H1 (cell line): ENCODE measurements around the gene PIP5K1B. TPM values are rescaled to one million over a fixed set of nuclear protein-coding genes. Genes with fewer than 3 reads are reported as not detected.

Source experiments
- CTCF ChIA-PET: fragments of 300-600 bp; sonication (Branson Sonifier 250); formaldehyde crosslinking; loops from one replicate; lab custom pipeline; 2021; ENCODE audit not compliant: partially characterized antibody; lab: Charles Lee
- POLR2A ChIA-PET: fragments of 300-600 bp; sonication (Branson Sonifier 250); formaldehyde crosslinking; loops from one replicate; lab custom pipeline; 2021; ENCODE audit warnings: inconsistent platforms; ENCODE audit not compliant: partially characterized antibody; lab: Charles Lee
- DNase-seq, 2 experiments: peaks; one replicate each; pipeline versions ENCODE4 v3.0.0 to v3.0.0-alpha.2; 2010 to 2022; ENCODE audit warnings: low spot score in 2 of 2, low read depth in 1 of 2, mixed read lengths in 1 of 2
- FAIRE-seq: peaks from 2 replicates; lab custom pipeline; 2011; peaks lifted over from hg19 to GRCh38; lab: Jason Lieb, UNC
- H2AFZ ChIP-seq: 2 replicates; pipeline ENCODE4 v1.8.1; 2012; ENCODE audit warnings: low read length, inconsistent platforms
- H2AK5ac ChIP-seq: 2 replicates; pipeline ENCODE4 v1.6.1; 2013; ENCODE audit warnings: low read depth, low read length
- H2BK120ac ChIP-seq: replicated peaks from 2 replicates; pipeline ENCODE3; 2013; ENCODE audit warnings: low read depth, low read length, inconsistent platforms
- H2BK12ac ChIP-seq: 2 replicates; pipeline ENCODE4 v1.6.1; 2013; ENCODE audit warnings: low read depth, low read length
- H2BK15ac ChIP-seq: 2 replicates; pipeline ENCODE4 v1.6.1; 2013; ENCODE audit warnings: low read length
- H2BK20ac ChIP-seq: 2 replicates; pipeline ENCODE4 v1.6.1; 2013; ENCODE audit warnings: low read length
- H2BK5ac ChIP-seq: 2 replicates; pipeline ENCODE4 v1.6.1; 2013; ENCODE audit warnings: low read depth, low read length
- H3K14ac ChIP-seq: 2 replicates; pipeline ENCODE4 v1.6.1; 2013; ENCODE audit warnings: inconsistent platforms; ENCODE audit not compliant: insufficient read length
- H3K18ac ChIP-seq: 2 replicates; pipeline ENCODE4 v1.6.1; 2013; ENCODE audit warnings: low read length; ENCODE audit errors: extremely low read depth
- H3K23ac ChIP-seq: 2 replicates; pipeline ENCODE4 v1.6.1; 2013; ENCODE audit warnings: inconsistent platforms; ENCODE audit not compliant: insufficient read length
- H3K23me2 ChIP-seq: 2 replicates; pipeline ENCODE4 v1.6.1; 2013; ENCODE audit warnings: low read depth, low read length
- H3K27ac ChIP-seq: 2 replicates; pipeline ENCODE4 v1.6.1; 2011; ENCODE audit warnings: low read depth, low read length, inconsistent platforms
- H3K27me3 ChIP-seq, 4 experiments: replicated peaks in 1 of 4; 1 replicate in 1 of 4; 2 replicates in 3 of 4; pipeline versions ENCODE4 v1.6.1 to v1.8.1; 2011 to 2013; ENCODE audit warnings: low read length in 3 of 4, mild to moderate bottlenecking in 3 of 4, inconsistent platforms in 2 of 4, mixed read lengths in 2 of 4, moderate library complexity in 1 of 4; ENCODE audit not compliant: control insufficient read depth in 3 of 4, insufficient read depth in 3 of 4; ENCODE audit errors: extremely low read depth in 1 of 4
- H3K36me3 ChIP-seq, 4 experiments: 2 replicates each; pipeline versions ENCODE4 v1.6.1 to v1.8.1; 2011 to 2013; ENCODE audit warnings: mild to moderate bottlenecking in 4 of 4, low read length in 3 of 4, moderate library complexity in 2 of 4, control low read depth in 1 of 4, inconsistent platforms in 1 of 4; ENCODE audit not compliant: insufficient read depth in 4 of 4, control insufficient read depth in 2 of 4
- H3K4ac ChIP-seq: replicated peaks from 2 replicates; pipeline ENCODE3; 2013; ENCODE audit warnings: low read length, low read depth, mixed read lengths, inconsistent platforms; ENCODE audit not compliant: insufficient read length
- H3K4me1 ChIP-seq, 4 experiments: replicated peaks in 1 of 4; 1 replicate in 1 of 4; 2 replicates in 3 of 4; pipeline versions ENCODE4 v1.6.1 to v1.8.1; 2011 to 2013; ENCODE audit warnings: low read length in 3 of 4, inconsistent platforms in 2 of 4, mixed read lengths in 1 of 4; ENCODE audit not compliant: insufficient read depth in 4 of 4, control insufficient read depth in 3 of 4
- H3K4me2 ChIP-seq, 2 experiments: 2 replicates each; pipeline versions ENCODE4 v1.6.1 to v1.8.1; 2011 to 2013; ENCODE audit warnings: low read depth in 2 of 2, low read length in 2 of 2, control low read depth in 1 of 2, inconsistent platforms in 1 of 2, mild to moderate bottlenecking in 1 of 2; ENCODE audit not compliant: insufficient read depth in 1 of 2
- H3K4me3 ChIP-seq, 4 experiments: fragments of 200-600, 300-600 bp in 1 of 4; sonication (generic), shearing (Covaris generic), sonication (Bioruptor Twin) in 1 of 4; 2 replicates each; pipeline versions ENCODE4 v1.5.1 to v1.8.1; 2011 to 2016; ENCODE audit warnings: low read length in 4 of 4, low read depth in 3 of 4, control low read depth in 2 of 4, inconsistent platforms in 2 of 4, mild to moderate bottlenecking in 2 of 4, mixed read lengths in 1 of 4, moderate library complexity in 1 of 4; ENCODE audit not compliant: insufficient read depth in 2 of 4; ENCODE audit errors: extremely low read depth in 1 of 4
- H3K56ac ChIP-seq: replicated peaks from 2 replicates; pipeline ENCODE3; 2013; ENCODE audit warnings: low read depth, mild to moderate bottlenecking, mixed read lengths, low read length, inconsistent platforms; ENCODE audit not compliant: insufficient read length
- H3K79me1 ChIP-seq: 2 replicates; pipeline ENCODE4 v1.6.1; 2013; ENCODE audit warnings: low read depth, low read length, control low read depth
- H3K79me2 ChIP-seq, 2 experiments: 2 replicates each; pipeline versions ENCODE4 v1.6.1 to v1.8.1; 2012 to 2013; ENCODE audit warnings: low read length in 2 of 2, mild to moderate bottlenecking in 2 of 2, inconsistent platforms in 1 of 2; ENCODE audit not compliant: insufficient read depth in 2 of 2, control insufficient read depth in 1 of 2
- H3K9ac ChIP-seq, 4 experiments: replicated peaks in 1 of 4; 1 replicate in 1 of 4; 2 replicates in 3 of 4; pipeline versions ENCODE4 v1.6.1 to v1.8.1; 2011 to 2013; ENCODE audit warnings: low read depth in 3 of 4, low read length in 3 of 4, control low read depth in 2 of 4, mild to moderate bottlenecking in 2 of 4, moderate library complexity in 2 of 4, inconsistent platforms in 1 of 4; ENCODE audit errors: extremely low read depth in 1 of 4
- H3K9me3 ChIP-seq, 2 experiments: 2 replicates each; pipeline versions ENCODE4 v1.6.1 to v1.8.1; 2012 to 2013; ENCODE audit warnings: mild to moderate bottlenecking in 2 of 2, moderate library complexity in 2 of 2, control low read depth in 1 of 2, inconsistent platforms in 1 of 2, low read depth in 1 of 2, low read length in 1 of 2, mixed read lengths in 1 of 2; ENCODE audit not compliant: insufficient read depth in 2 of 2
- H4K20me1 ChIP-seq, 2 experiments: replicated peaks in 1 of 2; 2 replicates each; pipeline versions ENCODE3 to v1.8.1; 2011 to 2013; ENCODE audit warnings: inconsistent platforms in 2 of 2, low read length in 2 of 2, mild to moderate bottlenecking in 1 of 2; ENCODE audit not compliant: insufficient read depth in 2 of 2, control insufficient read depth in 1 of 2
- H4K5ac ChIP-seq: 2 replicates; pipeline ENCODE4 v1.6.1; 2013; ENCODE audit warnings: low read length, low read depth, mixed read lengths, inconsistent platforms; ENCODE audit not compliant: insufficient read length
- H4K8ac ChIP-seq: 2 replicates; pipeline ENCODE4 v1.8.0; 2013; ENCODE audit warnings: mild to moderate bottlenecking, moderate library complexity, low read length, inconsistent platforms; ENCODE audit not compliant: insufficient read depth; ENCODE audit errors: extremely low read depth
- H4K91ac ChIP-seq: replicated peaks from 2 replicates; pipeline ENCODE3; 2013; ENCODE audit warnings: low read length, mixed read lengths, inconsistent platforms; ENCODE audit not compliant: insufficient read length
- ATF2 ChIP-seq: IDR thresholded peaks from 2 replicates; pipeline ENCODE4 v1.6.1; 2012; ENCODE audit warnings: low read length, inconsistent platforms
- SUZ12 ChIP-seq: fragments of 200-600 bp; sonication (generic); IDR thresholded peaks from 2 replicates; pipeline ENCODE4 v1.6.1; 2012; ENCODE audit warnings: mild to moderate bottlenecking, inconsistent platforms, low read length, moderate library complexity, mixed read lengths
- TAF1 ChIP-seq: IDR thresholded peaks from 2 replicates; pipeline ENCODE4 v1.6.1; 2011; ENCODE audit warnings: mild to moderate bottlenecking, low read depth, low read length
- TCF12 ChIP-seq: IDR thresholded peaks from 2 replicates; pipeline ENCODE4 v1.6.1; 2011; ENCODE audit warnings: low read depth, mild to moderate bottlenecking, low read length
- TEAD4 ChIP-seq: IDR thresholded peaks from 2 replicates; pipeline ENCODE4 v1.6.1; 2012; ENCODE audit warnings: low read depth, low read length, inconsistent platforms, mixed read lengths
- WGBS, 2 experiments: shearing (Covaris generic) in 1 of 2; methylation state at CpG; one replicate each; pipeline versions ENCODE4 v1.1.6 to v1.1.7; 2013 to 2015; ENCODE audit warnings: low lambda C conversion rate in 2 of 2, mixed read lengths in 2 of 2, inconsistent platforms in 1 of 2, low coverage in 1 of 2, missing lambda C conversion rate in 1 of 2; ENCODE audit not compliant: insufficient replicate concordance in 2 of 2, insufficient coverage in 1 of 2, insufficient read length in 1 of 2; ENCODE audit errors: extremely low coverage in 1 of 2, missing lambda C conversion rate in 1 of 2; 5-methylcytosine and 5-hydroxymethylcytosine counted together
- polyA plus RNA-seq, 7 experiments: library from polyadenylated mRNA; depleted of rRNA in 3 of 7; stranded (reverse) in 5 of 7; unstranded in 2 of 7; fragments of >200 nt in 5 of 7; fragments of 200-250 nt in 2 of 7; gene quantifications; 1 replicate in 5 of 7; 2 replicates in 1 of 7; 4 replicates in 1 of 7; pipeline versions ENCODE4 v1.2.1 to v1.2.3, GENCODE V29; 2011 to 2013; ENCODE audit warnings: missing spikeins in 2 of 7, mixed read lengths in 2 of 7
- total RNA-seq: library from RNA; stranded (reverse); fragmentation: NEBNext Ultra II Directional; extraction: Animal tissue kit (Norgen Biotek cat#: 25700); gene quantifications from 2 replicates; pipeline ENCODE4 v1.2.1, GENCODE V29; 2021

PIP5K1B gene
- total and polyA plus RNA-seq, 2 of the 8 experiments (the other 6 are each of a cell fraction or from before 2014, with no cell fraction given), result 4.7 to 7.7 TPM

- Histone ChIP-seq H3K9ac (no peak overlapping the region), H3K4ac (no peak overlapping the region), H3K56ac (no peak overlapping the region), H3K18ac (no peak overlapping the region), H2BK20ac (no peak overlapping the region), H4K5ac (no peak overlapping the region), H3K27ac (no peak overlapping the region), H3K36me3 (no peaks in the 10 kb centered on the region), H2BK5ac (no peak overlapping the region), H3K4me3 (no peak overlapping the region), H2AFZ (no peak overlapping the region), H3K23ac (no peak overlapping the region), H4K91ac (no peak overlapping the region), H3K4me2 (no peak overlapping the region), H2BK120ac (no peak overlapping the region), H4K8ac (no peak overlapping the region), H4K20me1 (no peaks in the 10 kb centered on the region), H2BK15ac (no peak overlapping the region), H3K79me2 (no peaks in the 10 kb centered on the region), H3K23me2 (no peaks in the 10 kb centered on the region), H2BK12ac (no peak overlapping the region), H3K4me1 (peaks cover 0 to 8% (median 0%) of the 10 kb centered on the region in 4 experiments; a peak in 2 of 7 replicates), H2AK5ac (no peak overlapping the region), H3K79me1 (no peaks in the 10 kb centered on the region), H3K14ac (no peak overlapping the region), H3K9me3 (no peaks in the 10 kb centered on the region), H3K27me3 (no peaks in the 10 kb centered on the region)
- TF ChIP-seq ATF2 (no peak), TEAD4 (no peak), TAF1 (no peak), TCF12 (peak; percentile 64), SUZ12 (no peak)
- no peak for DNase-seq
- 63% methylated on average over 4 of the region's 4 CpGs; no CpG with 5 or more reads in 1 of the 2 experiments for WGBS, 2 experiments
- CTCF ChIA-PET, result interaction anchor here (1.9 kb wide), 1 partner anchor 172 kb away, joined by 5 read pairs; no protein-coding TSS in a partner anchor
- peak; percentile 75 for FAIRE-seq
- POLR2A ChIA-PET, result interaction anchor here (1.1 kb wide), 1 partner anchor 51 kb away, joined by 3 read pairs; the partner anchor contains the start of gene PIP5K1B
Measured at GRCh38 chr9:68755752-68756151, 50.7 kb downstream of the PIP5K1B start.
